Neural cell (in vitro differentiated cells): ENCODE measurements around the gene MDFIC. TPM values are rescaled to one million over a fixed set of nuclear protein-coding genes. Genes with fewer than 3 reads are reported as not detected.

ENCODE experiments used
- H2AFZ ChIP-seq: fragments of 200-600, 300-800 bp; sonication (generic), shearing (Covaris generic); 2 replicates; pipeline ENCODE4 v1.6.0; 2014; ENCODE audit warnings: low read depth, mild to moderate bottlenecking, antibody characterized with exemption, low read length, moderate library complexity
- H3F3A ChIP-seq: fragments of 200-600 bp; shearing (Covaris generic); 2 replicates; pipeline ENCODE4 v1.6.1; 2016; ENCODE audit warnings: mild to moderate bottlenecking, moderate library complexity, mixed read lengths, antibody characterized with exemption, low read length; ENCODE audit not compliant: insufficient read depth, poor library complexity, severe bottlenecking
- H3K27ac ChIP-seq: fragments of 200-600, 300-800 bp; sonication (generic), shearing (Covaris generic); 2 replicates; pipeline ENCODE4 v1.5.1; 2014; ENCODE audit warnings: mild to moderate bottlenecking, low read length, moderate library complexity
- H3K27me3 ChIP-seq: fragments of 300-800, 200-600 bp; sonication (generic), shearing (Covaris generic); 2 replicates; pipeline ENCODE4 v1.6.0; 2014; ENCODE audit warnings: mild to moderate bottlenecking, low read depth, low read length, moderate library complexity; ENCODE audit not compliant: insufficient read depth
- H3K36me3 ChIP-seq: fragments of 300-800, 200-600 bp; sonication (generic), shearing (Covaris generic); 2 replicates; pipeline ENCODE4 v1.5.1; 2014; ENCODE audit warnings: mild to moderate bottlenecking, antibody characterized with exemption, low read length, moderate library complexity; ENCODE audit not compliant: insufficient read depth
- H3K4me2 ChIP-seq: fragments of 300-800, 200-600 bp; sonication (generic), shearing (Covaris generic); 2 replicates; pipeline ENCODE4 v1.6.0; 2014; ENCODE audit warnings: mild to moderate bottlenecking, low read length
- H3K4me3 ChIP-seq: fragments of 300-800, 200-600 bp; sonication (generic), shearing (Covaris generic); 2 replicates; pipeline ENCODE4 v1.5.1; 2014; ENCODE audit warnings: mild to moderate bottlenecking, low read length, moderate library complexity
- H3K79me2 ChIP-seq: fragments of 200-600 bp; shearing (Covaris generic); replicated peaks from 2 replicates; pipeline ENCODE4 v1.6.0; 2014; ENCODE audit warnings: mild to moderate bottlenecking, low read length, moderate library complexity; ENCODE audit not compliant: insufficient read depth
- H3K9ac ChIP-seq: fragments of 300-800, 200-600 bp; sonication (generic), shearing (Covaris generic); 2 replicates; pipeline ENCODE4 v1.6.1; 2016; ENCODE audit warnings: mild to moderate bottlenecking, low read length, mixed read lengths
- H3K9me2 ChIP-seq: fragments of 200-600 bp; shearing (Covaris generic); 2 replicates; pipeline ENCODE4 v1.6.1; 2016; ENCODE audit warnings: mild to moderate bottlenecking, low read length, mixed read lengths; ENCODE audit not compliant: insufficient read depth
- H3K9me3 ChIP-seq: fragments of 200-600, 300-800 bp; sonication (generic), shearing (Covaris generic); 2 replicates; pipeline ENCODE4 v1.6.1; 2016; ENCODE audit warnings: mild to moderate bottlenecking, mixed run types, low read length, moderate library complexity, mixed read lengths
- H4K20me1 ChIP-seq: fragments of 200-600 bp; shearing (Covaris generic); 2 replicates; pipeline ENCODE4 v1.6.1; 2016; ENCODE audit warnings: mild to moderate bottlenecking, mixed run types; ENCODE audit not compliant: insufficient read depth
- EP300 ChIP-seq: fragments of 450-650 bp; conservative IDR thresholded peaks from 2 replicates; pipeline ENCODE4 v1.6.1; 2014; ENCODE audit warnings: antibody characterized with exemption, mild to moderate bottlenecking, moderate library complexity; ENCODE audit not compliant: poor library complexity, severe bottlenecking
- EZH2 ChIP-seq: fragments of 200-600, 300-800 bp; shearing (Covaris generic), sonication (generic); IDR thresholded peaks from 2 replicates; pipeline ENCODE4 v1.6.1; 2014; ENCODE audit warnings: antibody characterized with exemption, low read length, borderline replicate concordance, mild to moderate bottlenecking; ENCODE audit not compliant: insufficient read depth, poor library complexity, severe bottlenecking
- MXI1 ChIP-seq: fragments of 450-650 bp; conservative IDR thresholded peaks from 2 replicates; pipeline ENCODE4 v1.6.1; 2014; ENCODE audit warnings: antibody characterized with exemption, mild to moderate bottlenecking; ENCODE audit not compliant: poor library complexity, severe bottlenecking
- POLR2AphosphoS5 ChIP-seq: IDR thresholded peaks from 2 replicates; pipeline ENCODE4 v1.6.1; 2012
- RAD21 ChIP-seq: fragments of 450-650 bp; conservative IDR thresholded peaks from 2 replicates; pipeline ENCODE4 v1.6.1; 2014; ENCODE audit warnings: antibody characterized with exemption, mild to moderate bottlenecking, moderate library complexity
- SMC3 ChIP-seq: fragments of 450-650 bp; conservative IDR thresholded peaks from 2 replicates; pipeline ENCODE4 v1.6.1; 2014; ENCODE audit warnings: antibody characterized with exemption, mild to moderate bottlenecking, moderate library complexity; ENCODE audit not compliant: poor library complexity
- TAF1 ChIP-seq: IDR thresholded peaks from 2 replicates; pipeline ENCODE4 v1.6.1; 2012; ENCODE audit warnings: low read depth
- polyA plus RNA-seq: library from polyadenylated mRNA; depleted of rRNA; stranded (reverse); fragments of >200 nt; gene quantifications from 2 replicates; pipeline ENCODE4 v1.2.3, GENCODE V29; 2014
- TF ChIP-seq, protein P1 (sequence below): IDR thresholded peaks from 2 replicates; pipeline ENCODE4 v1.6.1; 2012; ENCODE audit warnings: borderline replicate concordance
- TF ChIP-seq, protein P2 (sequence below): fragments of 450-650 bp; IDR thresholded peaks from 2 replicates; pipeline ENCODE4 v1.5.1; 2014; ENCODE audit warnings: antibody characterized with exemption, mild to moderate bottlenecking, moderate library complexity; ENCODE audit not compliant: poor library complexity, severe bottlenecking

The MDFIC gene
- polyA plus RNA-seq, 1 donor from 2014 or later = 0.85 TPM

DNA sequence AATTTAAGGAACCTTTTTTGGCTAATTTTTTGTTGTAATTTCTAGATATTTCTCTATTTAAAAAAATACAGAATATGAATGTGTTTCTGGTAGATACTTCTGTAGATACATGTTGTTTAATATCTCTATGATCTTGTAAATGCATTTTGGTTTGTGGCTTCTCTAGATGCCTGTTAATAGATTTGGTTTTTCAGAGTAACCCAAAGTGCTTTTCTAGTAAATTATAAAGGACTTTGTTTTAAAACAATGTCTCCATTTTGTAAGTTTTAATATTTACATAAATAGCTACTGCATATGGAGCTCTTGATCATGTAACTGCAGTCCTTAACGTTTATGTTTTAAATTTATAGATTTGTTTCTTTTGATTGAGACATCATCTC, 88.5 kb downstream of the MDFIC start:
- Histone ChIP-seq H3F3A (no peaks in the 10 kb centered on the region), H3K9ac (no peak overlapping the region), H4K20me1 (no peaks in the 10 kb centered on the region), H3K27me3 (no peaks in the 10 kb centered on the region), H3K79me2 (no peaks in the 10 kb centered on the region), H3K9me2 (no peaks in the 10 kb centered on the region), H3K36me3 (no peaks in the 10 kb centered on the region), H3K4me2 (no peak overlapping the region), H3K9me3 (no peaks in the 10 kb centered on the region), H3K4me3 (no peak overlapping the region), H2AFZ (no peak overlapping the region), H3K27ac (no peak overlapping the region)
- TF ChIP-seq, protein P1, sequence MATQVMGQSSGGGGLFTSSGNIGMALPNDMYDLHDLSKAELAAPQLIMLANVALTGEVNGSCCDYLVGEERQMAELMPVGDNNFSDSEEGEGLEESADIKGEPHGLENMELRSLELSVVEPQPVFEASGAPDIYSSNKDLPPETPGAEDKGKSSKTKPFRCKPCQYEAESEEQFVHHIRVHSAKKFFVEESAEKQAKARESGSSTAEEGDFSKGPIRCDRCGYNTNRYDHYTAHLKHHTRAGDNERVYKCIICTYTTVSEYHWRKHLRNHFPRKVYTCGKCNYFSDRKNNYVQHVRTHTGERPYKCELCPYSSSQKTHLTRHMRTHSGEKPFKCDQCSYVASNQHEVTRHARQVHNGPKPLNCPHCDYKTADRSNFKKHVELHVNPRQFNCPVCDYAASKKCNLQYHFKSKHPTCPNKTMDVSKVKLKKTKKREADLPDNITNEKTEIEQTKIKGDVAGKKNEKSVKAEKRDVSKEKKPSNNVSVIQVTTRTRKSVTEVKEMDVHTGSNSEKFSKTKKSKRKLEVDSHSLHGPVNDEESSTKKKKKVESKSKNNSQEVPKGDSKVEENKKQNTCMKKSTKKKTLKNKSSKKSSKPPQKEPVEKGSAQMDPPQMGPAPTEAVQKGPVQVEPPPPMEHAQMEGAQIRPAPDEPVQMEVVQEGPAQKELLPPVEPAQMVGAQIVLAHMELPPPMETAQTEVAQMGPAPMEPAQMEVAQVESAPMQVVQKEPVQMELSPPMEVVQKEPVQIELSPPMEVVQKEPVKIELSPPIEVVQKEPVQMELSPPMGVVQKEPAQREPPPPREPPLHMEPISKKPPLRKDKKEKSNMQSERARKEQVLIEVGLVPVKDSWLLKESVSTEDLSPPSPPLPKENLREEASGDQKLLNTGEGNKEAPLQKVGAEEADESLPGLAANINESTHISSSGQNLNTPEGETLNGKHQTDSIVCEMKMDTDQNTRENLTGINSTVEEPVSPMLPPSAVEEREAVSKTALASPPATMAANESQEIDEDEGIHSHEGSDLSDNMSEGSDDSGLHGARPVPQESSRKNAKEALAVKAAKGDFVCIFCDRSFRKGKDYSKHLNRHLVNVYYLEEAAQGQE = no peak
- TF ChIP-seq POLR2AphosphoS5 (no peak), MXI1 (no peak), EZH2 (no peak), TAF1 (no peak), RAD21 (no peak), SMC3 (no peak), EP300 (no peak)
- TF ChIP-seq, protein P2, sequence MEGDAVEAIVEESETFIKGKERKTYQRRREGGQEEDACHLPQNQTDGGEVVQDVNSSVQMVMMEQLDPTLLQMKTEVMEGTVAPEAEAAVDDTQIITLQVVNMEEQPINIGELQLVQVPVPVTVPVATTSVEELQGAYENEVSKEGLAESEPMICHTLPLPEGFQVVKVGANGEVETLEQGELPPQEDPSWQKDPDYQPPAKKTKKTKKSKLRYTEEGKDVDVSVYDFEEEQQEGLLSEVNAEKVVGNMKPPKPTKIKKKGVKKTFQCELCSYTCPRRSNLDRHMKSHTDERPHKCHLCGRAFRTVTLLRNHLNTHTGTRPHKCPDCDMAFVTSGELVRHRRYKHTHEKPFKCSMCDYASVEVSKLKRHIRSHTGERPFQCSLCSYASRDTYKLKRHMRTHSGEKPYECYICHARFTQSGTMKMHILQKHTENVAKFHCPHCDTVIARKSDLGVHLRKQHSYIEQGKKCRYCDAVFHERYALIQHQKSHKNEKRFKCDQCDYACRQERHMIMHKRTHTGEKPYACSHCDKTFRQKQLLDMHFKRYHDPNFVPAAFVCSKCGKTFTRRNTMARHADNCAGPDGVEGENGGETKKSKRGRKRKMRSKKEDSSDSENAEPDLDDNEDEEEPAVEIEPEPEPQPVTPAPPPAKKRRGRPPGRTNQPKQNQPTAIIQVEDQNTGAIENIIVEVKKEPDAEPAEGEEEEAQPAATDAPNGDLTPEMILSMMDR = no peak

DNA sequence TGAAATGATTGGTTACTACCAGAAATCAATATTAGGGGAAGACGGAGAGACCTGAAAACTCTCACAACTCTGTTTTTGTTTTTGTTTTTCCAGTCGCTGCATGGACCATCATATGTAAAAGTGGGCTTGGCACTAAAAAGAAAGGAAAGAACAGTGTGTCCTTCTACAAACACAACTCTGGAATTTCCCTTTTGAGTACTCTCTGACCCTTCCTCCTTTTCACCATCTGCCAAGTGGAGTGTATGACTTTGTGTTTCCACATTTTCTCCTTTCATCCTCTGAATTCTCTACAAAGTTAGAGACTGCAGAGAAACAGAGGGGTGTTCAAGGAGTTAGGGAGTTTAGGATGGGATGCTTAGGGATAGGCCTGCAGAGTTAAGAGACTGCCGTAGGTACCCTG, 92.0 kb downstream of the MDFIC start:
- Histone ChIP-seq H3K4me3 (no peak overlapping the region), H3K27me3 (no peaks in the 10 kb centered on the region), H3K27ac (no peak overlapping the region), H3K9ac (no peak overlapping the region), H3F3A (no peaks in the 10 kb centered on the region), H3K36me3 (no peaks in the 10 kb centered on the region), H3K9me3 (no peaks in the 10 kb centered on the region), H3K9me2 (no peaks in the 10 kb centered on the region), H3K79me2 (no peaks in the 10 kb centered on the region), H2AFZ (no peak overlapping the region), H4K20me1 (no peaks in the 10 kb centered on the region), H3K4me2 (no peak overlapping the region)
- TF ChIP-seq EZH2 = no peak
- no peak for TF ChIP-seq POLR2AphosphoS5
- no peak for TF ChIP-seq MXI1
- no peak for TF ChIP-seq EP300
- no peak for TF ChIP-seq SMC3
- TF ChIP-seq, protein P1 = no peak
- TF ChIP-seq RAD21 = no peak
- TF ChIP-seq, protein P2 = no peak
- no peak for TF ChIP-seq TAF1
